ENCODE results near the gene WNT11. TPM values are rescaled to one million over a fixed set of nuclear protein-coding genes. Genes with fewer than 3 reads are reported as not detected.
A peak's percentile ranks its signal among the peaks of the same experiment; 100 is the strongest.

The WNT11 gene
- total RNA-seq, 1 donor from 2014 or later = not detected

DNA sequence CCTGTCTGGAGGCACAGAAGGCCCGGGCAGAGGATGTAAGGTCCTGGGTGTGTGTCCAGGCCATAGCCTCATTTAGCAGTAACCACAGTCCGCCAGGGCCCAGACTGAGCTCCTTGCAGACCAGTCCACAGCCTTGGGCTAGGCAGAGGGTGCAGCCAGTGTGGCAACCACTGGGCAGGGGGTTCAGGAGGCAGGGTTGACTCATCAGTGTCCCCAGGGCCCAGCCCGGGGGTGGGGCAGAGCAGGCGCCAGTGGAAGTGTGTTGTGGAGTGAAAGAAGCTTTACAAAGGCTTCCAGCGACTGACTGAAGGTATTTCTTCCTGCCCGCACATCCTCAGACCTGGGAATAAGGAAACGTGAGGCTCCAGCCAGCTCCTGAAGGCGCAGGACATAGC is 27.7 kb upstream of the WNT11 start:
- H3K4me3 ChIP-seq (ENCODE audit: low read depth, low read length) = peak overlapping the region; percentile 70
- TF ChIP-seq CTCF (conservative IDR thresholded peaks at IDR 0.05; ENCODE audit: low read depth, low read length) = no peak
- DNase-seq (ENCODE audit: low read depth) = no peak

- no peak for DNase-seq (ENCODE audit: low read depth)
- no peak for TF ChIP-seq CTCF (conservative IDR thresholded peaks at IDR 0.05; ENCODE audit: low read depth, low read length)
- H3K4me3 ChIP-seq (ENCODE audit: low read depth, low read length) = no peak overlapping the region
Observed at GRCh38 chr11:76233196-76233921, 27.1 kb upstream of the WNT11 start.

DNA sequence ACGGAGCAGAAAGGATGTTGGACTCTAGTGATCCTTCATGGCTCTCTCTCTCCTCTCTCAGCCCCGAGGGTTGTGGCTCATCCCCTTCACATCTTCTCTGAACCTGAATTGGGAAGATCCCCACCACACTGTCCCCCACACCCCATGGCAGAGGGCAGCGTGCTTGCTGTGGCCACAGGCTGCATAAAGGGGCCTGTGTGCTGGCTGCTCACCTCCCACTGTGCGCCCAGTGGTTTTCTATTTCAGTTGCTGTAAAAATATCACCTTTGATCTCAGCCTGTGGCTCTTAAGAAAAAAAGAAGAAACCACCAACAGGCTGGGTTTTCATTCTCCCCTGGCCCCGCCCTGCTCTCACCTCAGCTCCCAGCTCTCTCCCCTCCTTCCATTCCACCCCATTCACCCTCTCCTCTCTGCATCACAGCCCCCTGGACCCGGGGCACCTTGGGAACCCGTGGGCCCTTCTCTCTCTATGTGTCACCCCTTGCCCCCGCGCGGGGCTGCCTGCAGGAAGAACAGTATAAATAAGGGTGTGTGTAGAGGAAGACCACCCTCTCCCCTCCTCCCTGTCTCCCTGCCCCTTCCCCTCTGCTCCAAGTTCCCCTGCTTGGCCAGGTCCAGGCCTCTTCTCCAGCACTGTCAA is 25.8 kb upstream of the WNT11 start:
- no peak for TF ChIP-seq CTCF (conservative IDR thresholded peaks at IDR 0.05; ENCODE audit: low read depth, low read length)
- H3K4me3 ChIP-seq (ENCODE audit: low read depth, low read length) = no peak overlapping the region
- DNase-seq (ENCODE audit: low read depth) = no peak

GRCh38 chr11:76231121-76231738 is 24.9 kb upstream of the WNT11 start:
- TF ChIP-seq CTCF (conservative IDR thresholded peaks at IDR 0.05; ENCODE audit: low read depth, low read length) = no peak
- DNase-seq (ENCODE audit: low read depth) = no peak
- no peak overlapping the region for H3K4me3 ChIP-seq (ENCODE audit: low read depth, low read length)

- H3K4me3 ChIP-seq (ENCODE audit: low read depth, low read length) = no peak overlapping the region
- no peak for TF ChIP-seq CTCF (conservative IDR thresholded peaks at IDR 0.05; ENCODE audit: low read depth, low read length)
- no peak for DNase-seq (ENCODE audit: low read depth)
Observed at GRCh38 chr11:76230392-76230791, 24.1 kb upstream of the WNT11 start.

GRCh38 chr11:76229690-76230240 is 23.5 kb upstream of the WNT11 start:
- no peak overlapping the region for H3K4me3 ChIP-seq (ENCODE audit: low read depth, low read length)
- no peak for DNase-seq (ENCODE audit: low read depth)
- TF ChIP-seq CTCF (conservative IDR thresholded peaks at IDR 0.05; ENCODE audit: low read depth, low read length) = no peak

All from epithelial cell of proximal tubule (primary cell).